ENCODE measurements around the gene HIF3A. TPM values are rescaled to one million over a fixed set of nuclear protein-coding genes. Genes with fewer than 3 reads are reported as not detected.

HIF3A gene
- total RNA-seq, 1 donor from 2014 or later, result 155 TPM

GRCh38 chr19:46388311-46389095 lies 91.7 kb downstream of the HIF3A start:
- Histone ChIP-seq H3K27me3 (no peaks in the 10 kb centered on the region), H3K4me3 (no peak overlapping the region), H3K4me1 (peaks cover 5% of the 10 kb centered on the region), H3K27ac (no peak overlapping the region), H3K9me3 (no peaks in the 10 kb centered on the region), H3K36me3 (peaks cover 0 to 66% of the 10 kb centered on the region in 2 donors)
- DNase-seq (ENCODE audit: extremely low spot score in 2 of 2), result no peak
- TF ChIP-seq POLR2A (IDR thresholded peaks at IDR 0.05), result no peak
- intact Hi-C loops (cut with DNase I), result no loop called here

- Histone ChIP-seq H3K27ac (no peak overlapping the region), H3K4me3 (no peak overlapping the region), H3K27me3 (no peaks in the 10 kb centered on the region), H3K9me3 (no peaks in the 10 kb centered on the region), H3K4me1 (peaks cover 7% of the 10 kb centered on the region), H3K36me3 (peaks cover 0 to 51% of the 10 kb centered on the region in 2 donors)
- intact Hi-C loops (cut with DNase I), result loop anchor here (5.0 kb wide), 1 partner anchor 108 kb away; no protein-coding TSS in a partner anchor
- no peak for TF ChIP-seq POLR2A (IDR thresholded peaks at IDR 0.05)
- DNase-seq (ENCODE audit: extremely low spot score in 2 of 2), result no peak
These were observed 93.4 kb downstream of the HIF3A start for GRCh38 chr19:46390121-46390858.

DNA sequence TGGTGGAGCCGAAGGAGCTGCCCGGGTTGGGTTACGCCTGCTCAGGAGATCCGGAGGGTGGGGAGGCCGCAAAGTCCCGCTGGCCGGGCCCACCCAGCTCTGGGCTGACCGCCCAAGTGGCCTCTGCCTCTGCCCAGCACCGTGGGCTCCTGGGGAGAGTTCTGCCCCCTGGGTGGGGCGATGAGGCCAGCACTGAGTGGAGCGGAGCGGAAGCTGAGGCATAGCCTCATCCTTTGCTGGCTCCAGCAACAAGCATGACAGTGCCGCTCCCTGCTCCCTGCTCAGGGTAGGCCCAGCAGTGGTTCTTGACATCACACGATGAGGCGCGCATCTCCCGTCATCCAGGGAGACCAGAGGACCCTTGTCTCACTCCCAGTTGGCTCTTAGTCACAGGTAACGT lies 94.0 kb downstream of the HIF3A start:
- Histone ChIP-seq H3K4me3 (no peak overlapping the region), H3K36me3 (peaks cover 0 to 51% of the 10 kb centered on the region in 2 donors)
- intact Hi-C loops (cut with DNase I), result loop anchor here (5.0 kb wide), 1 partner anchor 109 kb away; no protein-coding TSS in a partner anchor

GRCh38 chr19:46391296-46392251 lies 94.7 kb downstream of the HIF3A start:
- TF ChIP-seq, protein P1, sequence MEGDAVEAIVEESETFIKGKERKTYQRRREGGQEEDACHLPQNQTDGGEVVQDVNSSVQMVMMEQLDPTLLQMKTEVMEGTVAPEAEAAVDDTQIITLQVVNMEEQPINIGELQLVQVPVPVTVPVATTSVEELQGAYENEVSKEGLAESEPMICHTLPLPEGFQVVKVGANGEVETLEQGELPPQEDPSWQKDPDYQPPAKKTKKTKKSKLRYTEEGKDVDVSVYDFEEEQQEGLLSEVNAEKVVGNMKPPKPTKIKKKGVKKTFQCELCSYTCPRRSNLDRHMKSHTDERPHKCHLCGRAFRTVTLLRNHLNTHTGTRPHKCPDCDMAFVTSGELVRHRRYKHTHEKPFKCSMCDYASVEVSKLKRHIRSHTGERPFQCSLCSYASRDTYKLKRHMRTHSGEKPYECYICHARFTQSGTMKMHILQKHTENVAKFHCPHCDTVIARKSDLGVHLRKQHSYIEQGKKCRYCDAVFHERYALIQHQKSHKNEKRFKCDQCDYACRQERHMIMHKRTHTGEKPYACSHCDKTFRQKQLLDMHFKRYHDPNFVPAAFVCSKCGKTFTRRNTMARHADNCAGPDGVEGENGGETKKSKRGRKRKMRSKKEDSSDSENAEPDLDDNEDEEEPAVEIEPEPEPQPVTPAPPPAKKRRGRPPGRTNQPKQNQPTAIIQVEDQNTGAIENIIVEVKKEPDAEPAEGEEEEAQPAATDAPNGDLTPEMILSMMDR (IDR thresholded peaks at IDR 0.05), result no peak
- TF ChIP-seq POLR2A (IDR thresholded peaks at IDR 0.05), result no peak
- TF ChIP-seq POLR2AphosphoS5 (IDR thresholded peaks at IDR 0.05; ENCODE audit: insufficient read depth in 1 of 2, low read depth in 1 of 2), result no peak
- Histone ChIP-seq H3K27ac (peak overlapping the region; percentile 14), H3K36me3 (peaks cover 0 to 51% of the 10 kb centered on the region in 2 donors), H3K4me1 (peaks cover 8% of the 10 kb centered on the region), H3K9me3 (no peaks in the 10 kb centered on the region), H3K4me3 (no peak overlapping the region), H3K27me3 (no peaks in the 10 kb centered on the region)
- intact Hi-C loops (cut with DNase I), result loop anchor here (5.0 kb wide), 1 partner anchor 109 kb away; no protein-coding TSS in a partner anchor
- no peak for DNase-seq (ENCODE audit: extremely low spot score in 2 of 2)

More for the DNA sequence above, 94.0 kb downstream of the HIF3A start:
- TF ChIP-seq POLR2A (IDR thresholded peaks at IDR 0.05) (no peak), POLR2AphosphoS5 (IDR thresholded peaks at IDR 0.05; ENCODE audit: insufficient read depth in 1 of 2, low read depth in 1 of 2) (no peak)
- TF ChIP-seq, protein P1 (IDR thresholded peaks at IDR 0.05), result no peak
- no peaks in the 10 kb centered on the region for H3K27me3 ChIP-seq
- H3K4me1 ChIP-seq, result peaks cover 8% of the 10 kb centered on the region
- no peak overlapping the region for H3K27ac ChIP-seq
- no peaks in the 10 kb centered on the region for H3K9me3 ChIP-seq
- no peak for DNase-seq (ENCODE audit: extremely low spot score in 2 of 2)

- peaks cover 0 to 43% of the 10 kb centered on the region in 2 donors for H3K36me3 ChIP-seq
- H3K4me1 ChIP-seq, result peaks cover 8% of the 10 kb centered on the region
- TF ChIP-seq, protein P1 (IDR thresholded peaks at IDR 0.05), result no peak
- TF ChIP-seq POLR2AphosphoS5 (IDR thresholded peaks at IDR 0.05; ENCODE audit: insufficient read depth in 1 of 2, low read depth in 1 of 2), result no peak
- no peak for TF ChIP-seq POLR2A (IDR thresholded peaks at IDR 0.05)
- H3K9me3 ChIP-seq, result no peaks in the 10 kb centered on the region
- intact Hi-C loops (cut with DNase I), result loop anchor here (5.0 kb wide), 1 partner anchor 110 kb away; no protein-coding TSS in a partner anchor
- H3K4me3 ChIP-seq, result no peak overlapping the region
- H3K27me3 ChIP-seq, result no peaks in the 10 kb centered on the region
- H3K27ac ChIP-seq, result peak overlapping the region; percentile 14
- no peak for DNase-seq (ENCODE audit: extremely low spot score in 2 of 2)
These were observed 95.5 kb downstream of the HIF3A start for GRCh38 chr19:46392252-46392801.
